ENCODE data around the gene RHBDL2. TPM values are rescaled to one million over a fixed set of nuclear protein-coding genes. Genes with fewer than 3 reads are reported as not detected.
A peak's percentile ranks its signal among the peaks of the same experiment; 100 is the strongest.

Gene RHBDL2
- total and polyA plus RNA-seq, 2 of the 13 experiments (the other 11 are each of a cell fraction or from before 2014, with no cell fraction given), result 3.3 to 5.4 TPM

GRCh38 chr1:38964140-38964548 lies 22.5 kb upstream of the RHBDL2 start (continued):
- no peak for TF ChIP-seq AHDC1 (CRISPR knock-in tag; IDR thresholded peaks at IDR 0.05; ENCODE audit: borderline replicate concordance)
- TF ChIP-seq ZFP91 (CRISPR knock-in tag; IDR thresholded peaks at IDR 0.05; ENCODE audit: borderline replicate concordance), result peak; percentile 39
- no peak for TF ChIP-seq KLF11 (CRISPR knock-in tag; IDR thresholded peaks at IDR 0.05)
- no peak for TF ChIP-seq ZNF710 (CRISPR knock-in tag; IDR thresholded peaks at IDR 0.05; ENCODE audit: borderline replicate concordance)
- TF ChIP-seq TEAD3 (CRISPR knock-in tag; optimal IDR thresholded peaks at IDR 0.05; ENCODE audit: borderline replicate concordance), result peak; percentile 32
- no peak for TF ChIP-seq ZNF800 (CRISPR knock-in tag; IDR thresholded peaks at IDR 0.05)
- TF ChIP-seq NAIF1 (CRISPR knock-in tag; IDR thresholded peaks at IDR 0.05; ENCODE audit: borderline replicate concordance), result peak; percentile 45; the same call in 1 of the 2 replicates
- TF ChIP-seq ZNF556 (CRISPR knock-in tag; IDR thresholded peaks at IDR 0.05; ENCODE audit: borderline replicate concordance), result no peak
- peak; percentile 72 for TF ChIP-seq STAG1 (CRISPR knock-in tag; IDR thresholded peaks at IDR 0.05)
- TF ChIP-seq UBTF (CRISPR knock-in tag; IDR thresholded peaks at IDR 0.05), result no peak
- 0 out of 2 replicates have a peak, but pooled peaks have one; percentile 14 for TF ChIP-seq IRF2 (CRISPR knock-in tag; IDR thresholded peaks at IDR 0.05)
- TF ChIP-seq ZNF143 (CRISPR knock-in tag; IDR thresholded peaks at IDR 0.05), result no peak
- 0 out of 2 replicates have a peak, but pooled peaks have one; percentile 8 for TF ChIP-seq CEBPG (CRISPR knock-in tag; IDR thresholded peaks at IDR 0.05)
- TF ChIP-seq MAF1 (CRISPR knock-in tag; IDR thresholded peaks at IDR 0.05; ENCODE audit: borderline replicate concordance), result no peak
- peak; percentile 100 for TF ChIP-seq ZNF121 (CRISPR knock-in tag; IDR thresholded peaks at IDR 0.05)
- no peak for TF ChIP-seq ZNF431 (CRISPR knock-in tag; IDR thresholded peaks at IDR 0.05; ENCODE audit: borderline replicate concordance, low read depth)
- TF ChIP-seq FOSL2 (CRISPR knock-in tag; IDR thresholded peaks at IDR 0.05), result no peak
